ENCODE measurements around the gene SUPT3H.
A peak's percentile ranks its signal among the peaks of the same experiment; 100 is the strongest.

Gene SUPT3H

GRCh38 chr6:45394586-45395095, 16.9 kb upstream of the SUPT3H start:
- no peak for DNase-seq (ENCODE audit: low read depth in 2 of 3, low spot score in 2 of 3)

GRCh38 chr6:45388328-45388727, 10.6 kb upstream of the SUPT3H start:
- DNase-seq (ENCODE audit: low read depth in 2 of 3, low spot score in 2 of 3): no peak

GRCh38 chr6:45387236-45387635, 9.5 kb upstream of the SUPT3H start:
- DNase-seq (ENCODE audit: low read depth in 2 of 3, low spot score in 2 of 3): no peak

GRCh38 chr6:45386501-45386900, 8.8 kb upstream of the SUPT3H start:
- DNase-seq (ENCODE audit: low read depth in 2 of 3, low spot score in 2 of 3): no peak

- DNase-seq (ENCODE audit: low read depth in 2 of 3, low spot score in 2 of 3): no peak
Measured at GRCh38 chr6:45382391-45382790, 4.7 kb upstream of the SUPT3H start.

- DNase-seq (ENCODE audit: low read depth in 2 of 3, low spot score in 2 of 3): peak in 1 of 3 experiments; percentile 8
Measured at GRCh38 chr6:45378334-45378926, 696 bp upstream of the SUPT3H start.

GRCh38 chr6:45377043-45377553, 636 bp downstream of the SUPT3H start:
- DNase-seq (ENCODE audit: low read depth in 2 of 3, low spot score in 2 of 3): no peak

- DNase-seq (ENCODE audit: low read depth in 2 of 3, low spot score in 2 of 3): no peak
Measured at GRCh38 chr6:45376310-45377042, 1.3 kb downstream of the SUPT3H start.

- no peak for DNase-seq (ENCODE audit: low read depth in 2 of 3, low spot score in 2 of 3)
Measured at GRCh38 chr6:45375449-45375848, 2.3 kb downstream of the SUPT3H start.

GRCh38 chr6:45371924-45372573, 5.7 kb downstream of the SUPT3H start:
- no peak for DNase-seq (ENCODE audit: low read depth in 2 of 3, low spot score in 2 of 3)

GRCh38 chr6:45369870-45370269, 7.9 kb downstream of the SUPT3H start:
- DNase-seq (ENCODE audit: low read depth in 2 of 3, low spot score in 2 of 3): no peak

- no peak for DNase-seq (ENCODE audit: low read depth in 2 of 3, low spot score in 2 of 3)
Measured at GRCh38 chr6:45367999-45368398, 9.7 kb downstream of the SUPT3H start.

GRCh38 chr6:45366534-45366933, 11.2 kb downstream of the SUPT3H start:
- DNase-seq (ENCODE audit: low read depth in 2 of 3, low spot score in 2 of 3): no peak

- no peak for DNase-seq (ENCODE audit: low read depth in 2 of 3, low spot score in 2 of 3)
Measured at GRCh38 chr6:45365036-45365435, 12.7 kb downstream of the SUPT3H start.

- no peak for DNase-seq (ENCODE audit: low read depth in 2 of 3, low spot score in 2 of 3)
Measured at GRCh38 chr6:45364466-45364865, 13.3 kb downstream of the SUPT3H start.

GRCh38 chr6:45353654-45354053, 24.1 kb downstream of the SUPT3H start:
- no peak for DNase-seq (ENCODE audit: low read depth in 2 of 3, low spot score in 2 of 3)

- DNase-seq (ENCODE audit: low read depth in 2 of 3, low spot score in 2 of 3): no peak
Measured at GRCh38 chr6:45351667-45352066, 26.1 kb downstream of the SUPT3H start.

- no peak for DNase-seq (ENCODE audit: low read depth in 2 of 3, low spot score in 2 of 3)
Measured at GRCh38 chr6:45351076-45351475, 26.7 kb downstream of the SUPT3H start.

- no peak for DNase-seq (ENCODE audit: low read depth in 2 of 3, low spot score in 2 of 3)
Measured at GRCh38 chr6:45350186-45350710, 27.5 kb downstream of the SUPT3H start.

GRCh38 chr6:45344900-45345299, 32.8 kb downstream of the SUPT3H start:
- no peak for DNase-seq (ENCODE audit: low read depth in 2 of 3, low spot score in 2 of 3)

- no peak for DNase-seq (ENCODE audit: low read depth in 2 of 3, low spot score in 2 of 3)
Measured at GRCh38 chr6:45328523-45328922, 49.2 kb downstream of the SUPT3H start.

Data from activated CD8-positive, alpha-beta memory T cell treated with anti-CD3 and anti-CD28 coated beads for 48 hours (primary cell).